Naive thymus-derived CD4-positive, alpha-beta T cell (primary cell): ENCODE data around the gene IGF2R. TPM values are rescaled to one million over a fixed set of nuclear protein-coding genes. Genes with fewer than 3 reads are reported as not detected.
"Not testable (repeated sequence)": the region's sequence is repeated elsewhere in the genome, so short reads cannot be mapped to it uniquely, and the experiment has no call there.

Experiments used
- ATAC-seq: fragments of 150-1000 bp; cut with Tn5 transposase; 2 replicates; pipeline ENCODE4 v1.10.0; 2021; ENCODE audit warnings: mild to moderate bottlenecking, moderate library complexity
- CTCF ChIA-PET: fragments of 350-600 bp; sonication (Branson Sonifier 250); formaldehyde crosslinking; loops from one replicate; lab custom pipeline; 2021; ENCODE audit warnings: antibody characterized with exemption; lab: Charles Lee
- POLR2A ChIA-PET: fragments of 350-600 bp; sonication (Branson Sonifier 250); formaldehyde crosslinking; loops from one replicate; lab custom pipeline; 2021; ENCODE audit warnings: antibody characterized with exemption, inconsistent platforms; lab: Charles Lee
- DNase-seq, 9 donors: peaks; one replicate each; pipeline versions ENCODE4 v3.0.0 to v3.0.0-alpha.2; 2020 to 2022; ENCODE audit warnings: mixed read lengths in 1 of 9
- H3K27ac ChIP-seq: one replicate; pipeline ENCODE4 v1.7.0; 2013; ENCODE audit warnings: mild to moderate bottlenecking, low read depth, low read length, moderate library complexity
- H3K27me3 ChIP-seq, 2 donors: one replicate each; pipeline ENCODE4 v1.7.0; 2013; ENCODE audit warnings: low read length in 2 of 2, mild to moderate bottlenecking in 2 of 2, moderate library complexity in 2 of 2; ENCODE audit not compliant: control insufficient read depth in 2 of 2, insufficient read depth in 2 of 2
- H3K36me3 ChIP-seq, 3 experiments: 1 replicate in 2 of 3; 2 replicates in 1 of 3; pipeline ENCODE4 v1.7.0; 2013; ENCODE audit warnings: low read length in 3 of 3, mild to moderate bottlenecking in 3 of 3, moderate library complexity in 1 of 3; ENCODE audit not compliant: insufficient read depth in 3 of 3, control insufficient read depth in 2 of 3
- H3K4me1 ChIP-seq, 2 donors: one replicate each; pipeline ENCODE4 v1.7.0; 2013; ENCODE audit warnings: low read length in 2 of 2, mild to moderate bottlenecking in 2 of 2, moderate library complexity in 1 of 2; ENCODE audit not compliant: control insufficient read depth in 2 of 2, insufficient read depth in 2 of 2
- H3K4me3 ChIP-seq: 2 replicates; pipeline ENCODE4 v1.7.0; 2013; ENCODE audit warnings: mild to moderate bottlenecking, low read length
- H3K9me3 ChIP-seq, 3 experiments: 1 replicate in 2 of 3; 2 replicates in 1 of 3; pipeline ENCODE4 v1.7.0; 2013; ENCODE audit warnings: low read length in 3 of 3; ENCODE audit not compliant: control insufficient read depth in 2 of 3
- H3K27ac Mint-ChIP-seq, 9 donors: one replicate each; pipeline ENCODE4 v1.8.0; 2020 to 2022; ENCODE audit warnings: mixed read lengths in 9 of 9, mild to moderate bottlenecking in 8 of 9, moderate library complexity in 5 of 9, inconsistent platforms in 2 of 9
- H3K27me3 Mint-ChIP-seq, 5 donors: one replicate each; pipeline ENCODE4 v1.8.0; 2021 to 2022; ENCODE audit warnings: mixed read lengths in 5 of 5, mild to moderate bottlenecking in 1 of 5
- H3K36me3 Mint-ChIP-seq, 5 donors: one replicate each; pipeline ENCODE4 v1.8.0; 2020 to 2022; ENCODE audit warnings: mixed read lengths in 5 of 5, mild to moderate bottlenecking in 3 of 5, inconsistent platforms in 1 of 5
- H3K4me1 Mint-ChIP-seq, 7 donors: one replicate each; pipeline ENCODE4 v1.8.0; 2020 to 2022; ENCODE audit warnings: mixed read lengths in 7 of 7, mild to moderate bottlenecking in 3 of 7, inconsistent platforms in 1 of 7
- H3K4me3 Mint-ChIP-seq, 10 donors: one replicate each; pipeline ENCODE4 v1.8.0; 2020 to 2022; ENCODE audit warnings: mild to moderate bottlenecking in 10 of 10, mixed read lengths in 10 of 10, moderate library complexity in 6 of 10, inconsistent platforms in 2 of 10
- H3K9me3 Mint-ChIP-seq, 11 donors: one replicate each; pipeline ENCODE4 v1.8.0; 2020 to 2022; ENCODE audit warnings: mixed read lengths in 11 of 11, mild to moderate bottlenecking in 4 of 11, inconsistent platforms in 1 of 11, moderate library complexity in 1 of 11
- intact Hi-C, 2 donors: fragments of 100-400 bp; cut with micrococcal nuclease; formaldehyde crosslinking; loops; one replicate each; pipeline ENCODE4 v1.15.1; 2023
- polyA plus RNA-seq, 2 donors: library from polyadenylated mRNA; unstranded; fragments of 300-500 nt; fragmentation: Illumina TruSeq; gene quantifications; one replicate each; pipeline ENCODE4 v1.2.3, GENCODE V29; 2021
- total RNA-seq, 6 experiments: library from RNA in 5 of 6; stranded (reverse) in 5 of 6; gene quantifications; 1 replicate in 5 of 6; 2 replicates in 1 of 6; pipeline ENCODE4 v1.2.3 and lab custom pipeline; 2021 to 2026

Gene IGF2R
- total and polyA plus RNA-seq, 7 experiments from 2014 or later, result 8.7 to 79.2 (median 70.4) TPM

GRCh38 chr6:160125105-160125504 is 156.2 kb downstream of the IGF2R start:
- H3K9me3 ChIP-seq, H3K4me3 ChIP-seq, DNase-seq, H3K27me3 ChIP-seq, CTCF ChIA-PET, H3K27me3 Mint-ChIP-seq, H3K4me1 Mint-ChIP-seq, intact Hi-C loops, H3K27ac ChIP-seq, POLR2A ChIA-PET, H3K36me3 Mint-ChIP-seq, H3K27ac Mint-ChIP-seq, H3K36me3 ChIP-seq, H3K9me3 Mint-ChIP-seq, H3K4me3 Mint-ChIP-seq, ATAC-seq, H3K4me1 ChIP-seq: not testable (repeated sequence)

- CTCF ChIA-PET, result no interaction called here
- no peaks in the 10 kb centered on the region for H3K4me1 ChIP-seq
- no peaks in the 10 kb centered on the region for H3K36me3 ChIP-seq
- Mint-ChIP-seq H3K4me1 (no peaks in the 10 kb centered on the region), H3K27me3 (peaks cover 0 to 5% (median 0%) of the 10 kb centered on the region in 5 donors), H3K27ac (peak overlapping the region in 1 of 9 donors; percentile 12), H3K4me3 (no peak overlapping the region), H3K9me3 (peaks cover 0 to 2% (median 0%) of the 10 kb centered on the region in 11 donors), H3K36me3 (peaks cover 0 to 4% (median 0%) of the 10 kb centered on the region in 5 donors)
- H3K27me3 ChIP-seq, result no peaks in the 10 kb centered on the region
- POLR2A ChIA-PET, result no interaction called here
- no peak overlapping the region for H3K27ac ChIP-seq
- intact Hi-C loops, result no loop called here
- H3K9me3 ChIP-seq, result no peaks in the 10 kb centered on the region
- ATAC-seq, result no peak
- no peak overlapping the region for H3K4me3 ChIP-seq
- DNase-seq, result no peak
Observed at GRCh38 chr6:160127270-160128124, 158.6 kb downstream of the IGF2R start.

DNA sequence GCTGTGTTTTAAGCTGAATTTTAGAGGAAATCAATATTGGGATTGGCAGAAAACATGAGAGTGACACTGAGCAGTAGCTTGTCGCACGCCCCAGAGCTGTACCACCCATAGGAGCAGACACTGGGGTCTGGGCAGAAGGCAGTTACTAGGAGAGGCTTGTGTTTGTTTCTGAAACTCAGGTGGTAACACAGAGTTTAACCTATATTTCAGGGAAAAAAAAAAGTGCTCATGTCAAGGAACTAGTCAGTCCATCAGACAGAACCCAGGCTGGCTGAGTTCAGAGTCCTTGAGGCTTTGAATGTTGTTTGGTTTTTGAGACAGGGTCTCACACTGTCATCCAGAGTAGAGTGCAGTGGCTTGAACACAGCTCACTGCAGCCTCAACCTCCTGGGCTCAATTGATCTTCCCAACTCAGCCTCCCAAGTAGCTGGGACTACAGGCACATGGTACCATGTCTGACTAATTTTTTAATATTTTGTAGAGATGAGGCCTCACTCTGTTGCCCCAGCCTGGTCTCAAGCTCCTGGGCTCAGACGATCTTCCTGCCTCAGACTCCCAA is 159.3 kb downstream of the IGF2R start:
- Histone ChIP-seq H3K4me3 (no peak overlapping the region), H3K27me3 (no peaks in the 10 kb centered on the region), H3K9me3 (no peaks in the 10 kb centered on the region), H3K4me1 (no peaks in the 10 kb centered on the region), H3K27ac (no peak overlapping the region), H3K36me3 (no peaks in the 10 kb centered on the region)
- Mint-ChIP-seq H3K27ac (no peak overlapping the region), H3K4me1 (no peaks in the 10 kb centered on the region), H3K27me3 (peaks cover 0 to 5% (median 0%) of the 10 kb centered on the region in 5 donors), H3K4me3 (no peak overlapping the region), H3K36me3 (peaks cover 0 to 4% (median 0%) of the 10 kb centered on the region in 5 donors), H3K9me3 (peaks cover 0 to 2% (median 0%) of the 10 kb centered on the region in 11 donors)
- POLR2A ChIA-PET, result no interaction called here
- ATAC-seq (no peak), DNase-seq (no peak)
- intact Hi-C loops, result no loop called here
- CTCF ChIA-PET, result no interaction called here

DNA sequence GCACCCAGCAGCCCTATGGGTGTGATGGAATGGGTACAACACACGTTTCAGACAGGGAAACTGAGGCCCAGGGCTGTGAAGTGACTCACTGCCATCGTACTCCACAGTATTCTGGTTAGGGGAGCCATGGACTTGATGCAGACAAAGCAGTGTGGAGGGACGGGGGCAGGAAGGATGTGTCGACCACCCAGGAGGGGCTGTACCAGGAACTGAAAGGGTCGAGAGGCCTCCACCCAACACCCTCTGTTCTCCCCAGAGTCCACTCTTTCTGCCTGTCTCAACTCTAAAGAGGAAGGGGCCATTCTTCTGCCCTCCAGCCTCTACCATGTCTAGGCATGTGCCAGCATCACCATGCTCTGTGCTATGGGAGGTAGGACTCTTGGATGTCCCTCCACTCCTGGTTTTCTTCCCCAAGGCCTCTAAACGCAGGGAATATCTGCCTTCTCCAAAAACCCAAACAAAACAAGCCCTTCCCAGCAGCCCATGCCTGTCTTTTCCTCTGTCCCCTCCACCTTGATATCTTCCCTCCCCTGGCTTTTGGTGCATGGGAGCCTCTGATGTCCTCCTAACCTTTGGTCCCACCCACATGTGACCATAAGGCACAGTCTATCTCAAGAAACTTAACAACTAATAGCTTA is 160.1 kb downstream of the IGF2R start:
- no peaks in the 10 kb centered on the region for H3K4me1 ChIP-seq
- H3K9me3 ChIP-seq, result no peaks in the 10 kb centered on the region
- intact Hi-C loops, result no loop called here
- no peaks in the 10 kb centered on the region for H3K27me3 Mint-ChIP-seq
- H3K27me3 ChIP-seq, result no peaks in the 10 kb centered on the region
- H3K36me3 Mint-ChIP-seq, result peaks cover 0 to 4% (median 0%) of the 10 kb centered on the region in 5 donors
- no peak overlapping the region for H3K27ac ChIP-seq
- H3K4me3 Mint-ChIP-seq, result no peak overlapping the region
- no peaks in the 10 kb centered on the region for H3K9me3 Mint-ChIP-seq
- DNase-seq (no peak), ATAC-seq (no peak)
- CTCF ChIA-PET, result no interaction called here
- peak overlapping the region in 1 of 9 donors; percentile 20 for H3K27ac Mint-ChIP-seq
- POLR2A ChIA-PET, result no interaction called here
- no peak overlapping the region for H3K4me3 ChIP-seq
- no peaks in the 10 kb centered on the region for H3K36me3 ChIP-seq
- H3K4me1 Mint-ChIP-seq, result no peaks in the 10 kb centered on the region

- ChIA-PET CTCF (no interaction called here), POLR2A (no interaction called here)
- no peak for ATAC-seq
- Mint-ChIP-seq H3K4me1 (no peaks in the 10 kb centered on the region), H3K9me3 (no peaks in the 10 kb centered on the region), H3K36me3 (peaks cover 0 to 4% (median 0%) of the 10 kb centered on the region in 5 donors), H3K27me3 (no peaks in the 10 kb centered on the region), H3K4me3 (no peak overlapping the region), H3K27ac (peak overlapping the region in 2 of 9 donors; percentile 6 to 42)
- H3K4me1 ChIP-seq, result no peaks in the 10 kb centered on the region
- no peak for DNase-seq
- H3K9me3 ChIP-seq, result no peaks in the 10 kb centered on the region
- no peak overlapping the region for H3K27ac ChIP-seq
- H3K36me3 ChIP-seq, result no peaks in the 10 kb centered on the region
- no peak overlapping the region for H3K4me3 ChIP-seq
- intact Hi-C loops, result no loop called here
- H3K27me3 ChIP-seq, result no peaks in the 10 kb centered on the region
Observed at GRCh38 chr6:160129881-160130615, 161.2 kb downstream of the IGF2R start.

DNA sequence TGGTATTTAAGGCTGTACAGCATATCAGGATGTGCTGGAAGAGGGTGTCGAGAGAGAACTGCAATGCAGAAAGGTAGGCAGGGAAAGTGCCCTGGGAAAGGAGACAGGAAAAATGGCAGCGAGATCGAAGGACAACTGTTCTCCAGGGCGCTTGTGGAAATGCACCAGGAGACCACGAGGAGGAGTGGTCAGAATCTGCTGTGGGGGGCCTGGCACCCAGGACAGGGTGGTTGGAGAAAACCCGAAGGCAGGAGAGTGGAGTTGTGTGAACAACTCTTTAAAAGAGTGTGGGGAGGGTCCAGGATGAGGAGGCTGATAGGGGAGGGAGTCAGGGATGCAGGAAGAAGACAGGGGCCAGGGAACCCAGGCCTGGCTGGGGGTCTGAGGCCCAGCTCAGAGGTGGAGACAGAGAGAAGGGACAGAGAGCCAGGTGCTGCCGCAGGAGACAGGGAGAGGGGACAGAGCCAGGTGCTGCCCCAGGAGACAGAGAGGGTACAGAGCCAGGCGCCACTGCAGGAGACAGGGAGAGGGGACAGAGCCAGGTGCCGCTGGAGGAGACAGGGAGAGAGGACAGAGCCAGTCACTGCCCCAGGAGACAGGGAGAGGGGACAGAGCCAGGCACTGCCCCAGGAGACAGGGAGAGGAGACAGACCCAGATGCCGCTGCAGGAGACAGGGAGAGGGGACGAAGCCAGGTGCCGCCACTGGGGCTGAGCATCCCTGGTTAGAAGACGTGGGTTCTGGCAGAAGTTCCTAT is 162.0 kb downstream of the IGF2R start:
- H3K4me3 Mint-ChIP-seq, result no peak overlapping the region
- H3K27ac ChIP-seq, result no peak overlapping the region
- no peaks in the 10 kb centered on the region for H3K36me3 ChIP-seq
- peaks cover 0 to under 1% (median 0%) of the 10 kb centered on the region in 5 donors for H3K27me3 Mint-ChIP-seq
- H3K36me3 Mint-ChIP-seq, result peaks cover 0 to 4% (median 0%) of the 10 kb centered on the region in 5 donors
- no peaks in the 10 kb centered on the region for H3K9me3 Mint-ChIP-seq
- intact Hi-C loops, result no loop called here
- DNase-seq (no peak), ATAC-seq (no peak)
- CTCF ChIA-PET, result no interaction called here
- H3K4me3 ChIP-seq, result no peak overlapping the region
- no peaks in the 10 kb centered on the region for H3K9me3 ChIP-seq
- no peaks in the 10 kb centered on the region for H3K4me1 ChIP-seq
- H3K27me3 ChIP-seq, result no peaks in the 10 kb centered on the region
- H3K27ac Mint-ChIP-seq, result peak overlapping the region in 1 of 9 donors; percentile 1
- POLR2A ChIA-PET, result no interaction called here
- H3K4me1 Mint-ChIP-seq, result no peaks in the 10 kb centered on the region
